ENCODE results near the gene NEK5. TPM values are rescaled to one million over a fixed set of nuclear protein-coding genes. Genes with fewer than 3 reads are reported as not detected.
A peak's percentile ranks its signal among the peaks of the same experiment; 100 is the strongest.

Gene NEK5
- total RNA-seq, 6 experiments from 2014 or later, result 0.06 TPM; not detected in 5

GRCh38 chr13:51999921-52000320, 129.0 kb downstream of the NEK5 start:
- DNase-seq, result no peak
- no peak for ATAC-seq
- Histone ChIP-seq H3K4me3 (no peak overlapping the region), H3K4me1 (peaks cover 0 to 56% (median 23%) of the 10 kb centered on the region in 4 donors), H3K27me3 (no peaks in the 10 kb centered on the region), H3K36me3 (no peaks in the 10 kb centered on the region), H3K27ac (peak overlapping the region; percentile 37 to 86 (median 56)), H3K9me3 (no peaks in the 10 kb centered on the region)
- intact Hi-C loops (cut with DNase I), result loop anchor here (5.0 to 10.0 kb wide), 2 partner anchors 125 to 127 kb away; partner anchors contain the start of gene NEK5 (in 2 of the 2)
- WGBS (ENCODE audit: insufficient coverage, low coverage, low lambda C conversion rate, missing lambda C conversion rate), result 100% methylated on average over 1 of the region's 1 CpG
- TF ChIP-seq POLR2A (IDR thresholded peaks at IDR 0.05) (no peak), CTCF (IDR thresholded peaks at IDR 0.05) (no peak)

- peak; percentile 65 to 74 (median 68) for ATAC-seq
- Histone ChIP-seq H3K36me3 (no peaks in the 10 kb centered on the region), H3K27ac (peak overlapping the region; percentile 39 to 86 (median 75)), H3K9me3 (no peaks in the 10 kb centered on the region), H3K4me3 (no peak overlapping the region), H3K27me3 (no peaks in the 10 kb centered on the region), H3K4me1 (peaks cover 0 to 60% (median 25%) of the 10 kb centered on the region in 4 donors)
- TF ChIP-seq CTCF (IDR thresholded peaks at IDR 0.05) (no peak), POLR2A (IDR thresholded peaks at IDR 0.05) (no peak)
- intact Hi-C loops (cut with DNase I), result no loop called here
- peak; percentile 85 to 94 (median 90) for DNase-seq
- 26% methylated on average over 4 of the region's 13 CpGs for WGBS (ENCODE audit: insufficient coverage, low coverage, low lambda C conversion rate, missing lambda C conversion rate)
These were observed 129.4 kb downstream of the NEK5 start for GRCh38 chr13:51999510-51999911.

GRCh38 chr13:51998723-51999509, 130.0 kb downstream of the NEK5 start:
- no peak overlapping the region for H3K4me3 ChIP-seq
- H3K9me3 ChIP-seq, result no peaks in the 10 kb centered on the region
- intact Hi-C loops (cut with DNase I), result no loop called here
- H3K27ac ChIP-seq, result peak overlapping the region; percentile 39 to 86 (median 75)
- DNase-seq (peak in 1 of 3 donors; percentile 68), ATAC-seq (peak; percentile 40 to 66 (median 53))
- no peaks in the 10 kb centered on the region for H3K36me3 ChIP-seq
- 23% methylated on average over 6 of the region's 6 CpGs for WGBS (ENCODE audit: insufficient coverage, low coverage, low lambda C conversion rate, missing lambda C conversion rate)
- peaks cover 0 to 60% (median 25%) of the 10 kb centered on the region in 4 donors for H3K4me1 ChIP-seq
- no peaks in the 10 kb centered on the region for H3K27me3 ChIP-seq
- TF ChIP-seq POLR2A (IDR thresholded peaks at IDR 0.05), result peak; percentile 47
- no peak for TF ChIP-seq CTCF (IDR thresholded peaks at IDR 0.05)

- DNase-seq (no peak), ATAC-seq (peak; percentile 7 to 30 (median 22))
- 63% methylated on average over 6 of the region's 8 CpGs for WGBS (ENCODE audit: insufficient coverage, low coverage, low lambda C conversion rate, missing lambda C conversion rate)
- TF ChIP-seq POLR2A (IDR thresholded peaks at IDR 0.05) (no peak), CTCF (IDR thresholded peaks at IDR 0.05) (no peak)
- Histone ChIP-seq H3K9me3 (no peaks in the 10 kb centered on the region), H3K4me3 (no peak overlapping the region), H3K36me3 (no peaks in the 10 kb centered on the region), H3K4me1 (peaks cover 0 to 68% (median 25%) of the 10 kb centered on the region in 4 donors), H3K27ac (peak overlapping the region in 2 of 3 donors; percentile 75 to 86), H3K27me3 (no peaks in the 10 kb centered on the region)
- intact Hi-C loops (cut with DNase I), result no loop called here
These were observed 131.1 kb downstream of the NEK5 start for GRCh38 chr13:51997641-51998330.
